Mucosa of descending colon (tissue), 3 donors: ENCODE results near the gene ACY1. TPM values are rescaled to one million over a fixed set of nuclear protein-coding genes. Genes with fewer than 3 reads are reported as not detected.

Experiments
- ATAC-seq: fragments of 200-7000 bp; cut with Tn5 transposase; one replicate; pipeline ENCODE4 v1.9.1; 2020; ENCODE audit warnings: mild to moderate bottlenecking, moderate library complexity
- DNase-seq, 3 donors: peaks; one replicate each; pipeline ENCODE4 v3.0.0-alpha.2; 2020
- H3K36me3 ChIP-seq: fragments of 200-600 bp; one replicate; pipeline ENCODE4 v1.8.0; 2021; ENCODE audit warnings: low read depth, mild to moderate bottlenecking
- H3K4me1 ChIP-seq: fragments of 200-600 bp; one replicate; pipeline ENCODE4 v1.8.0; 2021; ENCODE audit warnings: low read depth, mild to moderate bottlenecking
- H3K4me3 ChIP-seq: fragments of 200-600 bp; one replicate; pipeline ENCODE4 v1.8.0; 2021; ENCODE audit warnings: mild to moderate bottlenecking
- H3K9me3 ChIP-seq: fragments of 200-600 bp; one replicate; pipeline ENCODE4 v1.8.0; 2021; ENCODE audit warnings: mild to moderate bottlenecking
- intact Hi-C, 2 donors: fragments of 100-400 bp; cut with DNase I in 1 of 2; cut with micrococcal nuclease in 1 of 2; formaldehyde crosslinking; loops; one replicate each; pipeline versions ENCODE4 v1.11.0 to v1.11.1; 2022; cut with DNase I, micrococcal nuclease
- total RNA-seq, 3 donors: library from RNA; stranded (reverse); fragmentation: NEBNext Ultra II Directional in 2 of 3; extraction: Animal tissue kit (Norgen Biotek cat#: 25700) in 2 of 3; gene quantifications; one replicate each; pipeline versions ENCODE4 v1.2.1 to v1.2.4, GENCODE V29; 2021 to 2023
- TF ChIP-seq, protein P1 (sequence below): fragments of 200-600 bp; IDR thresholded peaks from one replicate; pipeline ENCODE4 v1.8.0; 2022; ENCODE audit warnings: antibody characterized with exemption, mild to moderate bottlenecking
- donor health status: DM: no; HTN: no; CAD: no; lungs with moderate emphysema.
- donor health status: DM: no; HTN: no; CAD: no.
- donor health status: DM: no; HTN: yes; CAD: no.

Gene ACY1
- total RNA-seq, 3 donors from 2014 or later: 79.9 to 180 (median 133) TPM

DNA sequence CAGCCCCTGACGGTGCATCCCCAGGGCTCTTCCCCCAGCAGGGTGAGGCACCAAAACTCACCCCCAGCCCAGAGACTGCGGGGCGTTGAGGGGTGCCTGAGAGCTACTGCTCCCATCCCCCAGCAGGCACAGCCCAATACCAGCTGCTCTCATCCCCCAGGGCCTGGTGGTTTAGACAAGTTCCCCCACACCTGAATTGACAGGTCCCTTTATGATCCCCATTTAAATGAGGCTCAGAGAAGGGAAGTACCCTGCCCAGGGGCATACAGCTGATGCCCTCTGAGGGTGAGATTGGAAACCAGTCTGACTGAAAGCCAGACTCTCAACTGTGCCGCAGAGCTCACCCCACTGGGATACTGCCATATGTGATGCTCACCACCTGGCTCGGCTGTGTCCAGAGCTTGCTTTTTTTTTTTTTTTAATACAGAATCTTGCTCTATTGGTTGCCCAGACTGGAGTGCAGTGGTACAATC is 52.9 kb downstream of the ACY1 start:
- no peaks in the 10 kb centered on the region for H3K9me3 ChIP-seq
- intact Hi-C loops: no loop called here
- ATAC-seq (no peak), DNase-seq (no peak)
- TF ChIP-seq, protein P1, sequence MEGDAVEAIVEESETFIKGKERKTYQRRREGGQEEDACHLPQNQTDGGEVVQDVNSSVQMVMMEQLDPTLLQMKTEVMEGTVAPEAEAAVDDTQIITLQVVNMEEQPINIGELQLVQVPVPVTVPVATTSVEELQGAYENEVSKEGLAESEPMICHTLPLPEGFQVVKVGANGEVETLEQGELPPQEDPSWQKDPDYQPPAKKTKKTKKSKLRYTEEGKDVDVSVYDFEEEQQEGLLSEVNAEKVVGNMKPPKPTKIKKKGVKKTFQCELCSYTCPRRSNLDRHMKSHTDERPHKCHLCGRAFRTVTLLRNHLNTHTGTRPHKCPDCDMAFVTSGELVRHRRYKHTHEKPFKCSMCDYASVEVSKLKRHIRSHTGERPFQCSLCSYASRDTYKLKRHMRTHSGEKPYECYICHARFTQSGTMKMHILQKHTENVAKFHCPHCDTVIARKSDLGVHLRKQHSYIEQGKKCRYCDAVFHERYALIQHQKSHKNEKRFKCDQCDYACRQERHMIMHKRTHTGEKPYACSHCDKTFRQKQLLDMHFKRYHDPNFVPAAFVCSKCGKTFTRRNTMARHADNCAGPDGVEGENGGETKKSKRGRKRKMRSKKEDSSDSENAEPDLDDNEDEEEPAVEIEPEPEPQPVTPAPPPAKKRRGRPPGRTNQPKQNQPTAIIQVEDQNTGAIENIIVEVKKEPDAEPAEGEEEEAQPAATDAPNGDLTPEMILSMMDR: no peak
- H3K4me1 ChIP-seq: no peaks in the 10 kb centered on the region
- H3K36me3 ChIP-seq: no peaks in the 10 kb centered on the region
- H3K4me3 ChIP-seq: no peak overlapping the region

GRCh38 chr3:52036829-52037228 is 53.5 kb downstream of the ACY1 start:
- Histone ChIP-seq H3K4me1 (no peaks in the 10 kb centered on the region), H3K36me3 (no peaks in the 10 kb centered on the region), H3K9me3 (no peaks in the 10 kb centered on the region), H3K4me3 (no peak overlapping the region)
- TF ChIP-seq, protein P1: no peak
- intact Hi-C loops: no loop called here
- DNase-seq (no peak), ATAC-seq (no peak)

DNA sequence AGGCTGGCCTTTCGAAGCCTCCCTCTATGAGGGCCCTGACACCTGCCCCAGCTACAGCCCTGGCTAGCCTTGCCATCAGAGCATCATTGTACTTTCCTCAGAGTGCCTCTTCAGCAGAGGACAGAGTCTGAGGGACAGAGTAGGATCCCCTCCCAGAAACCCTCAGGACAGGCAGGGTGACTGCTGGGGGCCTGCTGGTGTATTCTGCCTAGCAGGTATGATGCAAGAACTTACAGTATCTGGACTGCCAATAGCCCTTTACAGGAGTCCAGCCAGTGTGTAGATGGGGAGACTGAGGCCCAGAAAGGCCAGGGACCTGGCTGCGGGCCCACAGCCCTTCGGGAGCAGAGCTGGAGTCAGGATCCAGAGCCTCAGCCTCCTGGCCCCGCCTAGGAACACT is 54.0 kb downstream of the ACY1 start:
- no peaks in the 10 kb centered on the region for H3K9me3 ChIP-seq
- ATAC-seq (no peak), DNase-seq (no peak)
- TF ChIP-seq, protein P1: no peak
- H3K36me3 ChIP-seq: no peaks in the 10 kb centered on the region
- intact Hi-C loops: no loop called here
- no peak overlapping the region for H3K4me3 ChIP-seq
- H3K4me1 ChIP-seq: no peaks in the 10 kb centered on the region

- no peak for ATAC-seq
- no peak for DNase-seq
- intact Hi-C loops: no loop called here
- TF ChIP-seq, protein P1: no peak
- Histone ChIP-seq H3K4me3 (no peak overlapping the region), H3K9me3 (no peaks in the 10 kb centered on the region), H3K36me3 (no peaks in the 10 kb centered on the region), H3K4me1 (no peaks in the 10 kb centered on the region)
Measured at GRCh38 chr3:52038227-52038626, 54.9 kb downstream of the ACY1 start.

Other genes starting within 250 kb of the ACY1 start
- gene IQCF6, start 204.3 kb upstream of the ACY1 start, total RNA-seq: not detected
- not detected for gene IQCF2, start 121.9 kb upstream of the ACY1 start, total RNA-seq
- not detected for gene IQCF5, start 107.9 kb upstream of the ACY1 start, total RNA-seq
- gene IQCF1, start 80.2 kb upstream of the ACY1 start, total RNA-seq: not detected
- gene RRP9, start 41.6 kb upstream of the ACY1 start, total RNA-seq: 10 to 100 TPM; 11.9 to 15.7 (median 15.3) TPM
- 10 to 100 TPM; 27.0 to 34.0 (median 29.2) TPM for gene PARP3, start 41.2 kb upstream of the ACY1 start, total RNA-seq
- under 1 TPM in 1 of 3 donors, not detected in 2; 0.22 TPM for gene GPR62, start 28.2 kb upstream of the ACY1 start, total RNA-seq
- 10 to 100 TPM; 17.8 to 41.9 (median 25.9) TPM for gene PCBP4, start 16.1 kb upstream of the ACY1 start, total RNA-seq
- gene ABHD14B, start 9.5 kb upstream of the ACY1 start, total RNA-seq: 10 to 100 TPM; 63.4 to 84.0 (median 81.0) TPM
- gene ABHD14A, start 8.5 kb upstream of the ACY1 start, total RNA-seq: 10 to 100 TPM in 1 of 3 donors, 1 to 10 TPM in 2; 6.3 to 14.8 (median 9.1) TPM
- gene RPL29, start 12.4 kb downstream of the ACY1 start, total RNA-seq: 100 to 1,000 TPM; 782 to 973 (median 946) TPM
- gene DUSP7, start 73.0 kb downstream of the ACY1 start, total RNA-seq: 10 to 100 TPM in 1 of 3 donors, 1 to 10 TPM in 2; 6.9 to 12.3 (median 8.0) TPM
- gene POC1A, start 170.9 kb downstream of the ACY1 start, total RNA-seq: 10 to 100 TPM in 1 of 3 donors, 1 to 10 TPM in 2; 2.9 to 12.1 (median 7.7) TPM
- 100 to 1,000 TPM in 1 of 3 donors, 10 to 100 TPM in 2; 67.2 to 103 (median 94.6) TPM for gene ALAS1, start 214.6 kb downstream of the ACY1 start, total RNA-seq
- gene TLR9, start 242.1 kb downstream of the ACY1 start, total RNA-seq: under 1 TPM in 2 of 3 donors, not detected in 1; 0.77 to 0.89 TPM